ENCODE data around the gene BARX2.
A peak's percentile ranks its signal among the peaks of the same experiment; 100 is the strongest.
"Not testable (repeated sequence)": the region's sequence is repeated elsewhere in the genome, so short reads cannot be mapped to it uniquely, and the experiment has no call there.

Gene BARX2, protein sequence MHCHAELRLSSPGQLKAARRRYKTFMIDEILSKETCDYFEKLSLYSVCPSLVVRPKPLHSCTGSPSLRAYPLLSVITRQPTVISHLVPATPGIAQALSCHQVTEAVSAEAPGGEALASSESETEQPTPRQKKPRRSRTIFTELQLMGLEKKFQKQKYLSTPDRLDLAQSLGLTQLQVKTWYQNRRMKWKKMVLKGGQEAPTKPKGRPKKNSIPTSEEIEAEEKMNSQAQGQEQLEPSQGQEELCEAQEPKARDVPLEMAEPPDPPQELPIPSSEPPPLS

DNA sequence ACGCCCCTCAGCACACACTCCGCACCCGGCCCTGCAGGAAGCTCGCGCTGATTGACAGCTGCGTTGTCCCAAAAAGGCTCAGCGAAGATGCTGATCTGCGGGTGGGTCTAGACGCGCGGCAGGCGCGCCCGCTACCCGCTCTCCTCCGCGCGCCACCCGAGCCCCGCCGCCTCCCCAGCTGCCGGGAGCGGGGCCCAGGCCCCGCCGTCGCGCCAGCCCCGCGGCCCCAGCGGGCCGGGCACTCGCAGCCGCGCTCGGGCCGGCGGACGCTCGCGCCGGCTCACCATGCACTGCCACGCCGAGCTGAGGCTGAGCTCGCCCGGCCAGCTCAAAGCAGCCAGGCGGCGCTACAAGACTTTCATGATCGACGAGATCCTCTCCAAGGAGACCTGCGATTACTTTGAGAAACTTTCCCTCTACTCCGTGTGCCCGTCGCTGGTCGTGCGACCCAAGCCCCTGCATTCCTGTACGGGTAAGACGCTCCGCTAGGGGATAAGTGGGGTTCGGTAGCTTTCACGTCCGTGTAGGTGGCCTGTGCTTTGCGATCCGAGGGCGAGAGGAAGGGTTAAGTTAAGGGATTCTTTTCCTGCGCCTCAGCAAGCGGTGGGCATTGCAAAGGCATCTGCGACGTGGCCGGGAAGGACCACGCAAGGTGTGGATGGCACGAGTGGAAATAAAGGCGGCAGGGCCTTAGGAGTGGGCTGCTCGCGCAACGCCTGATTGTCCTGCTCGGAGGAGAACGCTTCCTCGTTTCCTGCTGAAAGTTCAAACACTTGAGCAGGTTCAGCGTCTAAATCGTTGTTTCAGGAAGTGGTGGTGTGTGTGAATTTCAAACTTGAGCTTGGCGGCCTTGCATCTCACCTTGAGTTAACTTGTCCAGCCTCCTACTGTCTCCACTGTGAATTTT is at the start of gene BARX2:
TSS of gene BARX2 (plus strand) at position 98 of the 907 bp plus-strand sequence. CDS start at position 286, 188 bp downstream.
- DNase-seq = peak in 1 of 2 experiments; percentile 2

DNA sequence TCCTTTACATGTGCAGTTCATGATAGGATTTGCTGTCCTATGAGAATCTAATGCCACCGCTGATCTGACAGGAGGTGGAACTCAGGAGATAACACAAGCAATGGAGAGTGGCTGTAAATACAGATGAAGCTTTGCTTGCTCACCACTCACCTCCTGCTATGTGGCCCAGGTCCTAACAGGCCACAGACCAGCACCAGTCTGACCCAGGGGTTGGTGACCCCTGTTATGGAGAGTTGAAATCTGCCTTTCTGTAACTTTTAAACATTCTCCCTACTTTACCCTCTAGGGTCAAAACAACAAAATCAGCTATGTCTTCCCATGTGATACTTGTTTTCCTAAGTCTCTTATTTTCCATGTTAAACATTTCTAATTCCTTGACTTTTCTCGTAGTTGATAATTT is 48.7 kb upstream of the BARX2 start:
- DNase-seq = no peak

DNA sequence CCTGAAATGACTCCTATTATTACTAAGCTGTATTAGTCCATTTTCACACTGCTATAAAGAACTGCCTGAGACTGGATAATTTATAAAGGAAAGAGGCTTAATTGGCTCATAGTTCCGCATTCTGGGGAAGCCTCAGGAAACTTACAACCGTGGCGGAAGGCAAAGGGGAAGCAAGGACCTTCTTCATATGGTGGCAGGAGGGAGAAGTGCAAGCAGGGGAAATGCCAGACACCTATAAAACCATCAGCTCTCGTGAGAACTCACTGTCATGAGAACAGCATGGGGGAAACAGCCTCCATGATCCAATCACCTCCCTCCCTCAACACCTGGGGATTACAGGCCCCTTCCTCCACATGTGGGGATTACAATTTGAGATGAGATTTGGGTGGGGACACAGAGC is 47.9 kb upstream of the BARX2 start:
- DNase-seq = not testable (repeated sequence)

DNA sequence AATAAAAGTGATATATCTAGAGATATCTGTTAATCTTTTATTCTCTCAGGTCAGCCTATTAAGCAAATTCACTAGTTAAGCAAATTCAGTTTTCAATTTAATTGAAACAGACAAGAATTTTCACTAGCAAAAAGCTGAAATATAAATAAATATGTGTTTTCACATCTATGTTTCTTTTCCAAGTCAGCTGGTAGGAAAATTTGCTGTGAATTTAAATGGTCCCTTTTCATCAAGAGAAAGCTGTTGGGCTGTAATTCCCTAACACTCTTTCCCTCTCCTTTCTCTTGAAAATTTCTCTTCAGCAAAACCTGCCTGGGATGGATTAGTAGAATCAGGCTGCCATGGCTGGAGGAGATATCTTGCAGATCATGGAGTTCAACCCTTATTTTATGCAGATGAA is 46.9 kb upstream of the BARX2 start:
- DNase-seq = no peak

- no peak for DNase-seq
Observed at GRCh38 chr11:129331217-129331616, 44.4 kb upstream of the BARX2 start.

- peak; percentile 94 to 98 for DNase-seq
Observed at GRCh38 chr11:129331871-129332274, 43.8 kb upstream of the BARX2 start.

GRCh38 chr11:129333873-129334272 is 41.8 kb upstream of the BARX2 start:
- DNase-seq = no peak

DNA sequence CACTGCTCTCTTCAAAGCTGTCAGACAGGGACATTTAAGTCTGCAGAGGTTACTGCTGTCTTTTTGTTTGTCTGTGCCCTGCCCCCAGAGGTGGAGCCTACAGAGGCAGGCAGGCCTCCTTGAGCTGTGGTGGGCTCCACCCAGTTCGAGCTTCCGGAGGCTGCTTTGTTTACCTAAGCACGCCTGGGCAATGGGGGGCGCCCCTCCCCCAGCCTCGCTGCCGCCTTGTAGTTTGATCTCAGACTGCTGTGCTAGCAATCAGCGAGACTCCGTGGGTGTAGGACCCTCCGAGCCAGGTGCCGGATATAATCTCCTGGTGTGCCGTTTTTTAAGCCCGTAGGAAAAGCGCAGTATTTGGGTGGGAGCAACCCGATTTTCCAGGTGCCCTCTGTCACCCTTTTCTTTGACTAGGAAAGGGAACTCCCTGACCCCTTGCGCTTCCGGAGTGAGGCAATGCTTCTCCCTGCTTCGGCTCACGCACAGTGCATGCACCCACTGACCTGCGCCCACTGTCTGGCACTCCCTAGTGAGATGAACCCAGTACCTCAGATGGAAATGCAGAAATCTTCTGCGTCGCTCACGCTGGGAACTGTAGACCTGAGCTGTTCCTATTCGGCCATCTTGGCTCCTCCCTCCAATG is 31.2 kb upstream of the BARX2 start:
- not testable (repeated sequence) for DNase-seq

DNA sequence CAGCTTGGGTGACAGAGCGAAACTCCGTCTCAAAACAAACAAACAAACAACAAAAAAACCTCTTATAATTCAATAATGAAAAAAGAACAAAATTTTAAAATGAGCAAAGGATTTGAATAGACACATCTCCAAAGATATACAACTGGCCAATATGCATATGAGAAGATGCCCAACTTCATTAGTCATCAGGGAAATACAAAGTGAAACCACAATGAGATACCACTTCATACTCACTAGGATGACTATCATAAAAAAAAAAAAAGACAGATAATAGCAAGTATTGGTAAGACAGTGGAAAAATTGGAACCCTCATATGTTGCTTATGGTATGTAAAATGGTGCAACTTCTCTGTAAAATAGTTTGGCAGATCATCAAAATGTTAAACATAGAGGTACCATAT is 28.7 kb upstream of the BARX2 start:
- no peak for DNase-seq

DNA sequence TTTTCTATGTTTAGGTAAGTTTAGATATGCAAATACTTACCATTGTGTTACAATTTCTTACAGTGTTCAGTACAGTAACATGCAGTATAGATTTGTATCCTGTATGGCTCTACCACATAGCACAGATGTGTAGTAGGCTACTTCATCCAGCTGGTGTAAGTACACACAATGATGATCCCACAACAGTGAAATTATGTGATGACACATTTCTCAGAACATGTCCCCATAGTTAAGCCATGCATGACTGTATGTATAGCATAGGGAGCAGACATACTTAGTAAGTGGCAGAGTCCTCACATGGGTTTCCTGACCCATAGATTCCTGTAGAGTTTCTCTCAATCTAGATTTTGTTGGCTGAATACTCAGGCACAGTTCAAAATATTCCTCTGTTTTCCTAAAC is 26.8 kb upstream of the BARX2 start:
- no peak for DNase-seq

- no peak for DNase-seq
Observed at GRCh38 chr11:129352676-129353075, 23.0 kb upstream of the BARX2 start.

GRCh38 chr11:129354691-129355090 is 21.0 kb upstream of the BARX2 start:
- no peak for DNase-seq

- DNase-seq = no peak
Observed at GRCh38 chr11:129359748-129360147, 15.9 kb upstream of the BARX2 start.

GRCh38 chr11:129364143-129364654 is 11.4 kb upstream of the BARX2 start:
- peak; percentile 18 to 87 for DNase-seq

DNA sequence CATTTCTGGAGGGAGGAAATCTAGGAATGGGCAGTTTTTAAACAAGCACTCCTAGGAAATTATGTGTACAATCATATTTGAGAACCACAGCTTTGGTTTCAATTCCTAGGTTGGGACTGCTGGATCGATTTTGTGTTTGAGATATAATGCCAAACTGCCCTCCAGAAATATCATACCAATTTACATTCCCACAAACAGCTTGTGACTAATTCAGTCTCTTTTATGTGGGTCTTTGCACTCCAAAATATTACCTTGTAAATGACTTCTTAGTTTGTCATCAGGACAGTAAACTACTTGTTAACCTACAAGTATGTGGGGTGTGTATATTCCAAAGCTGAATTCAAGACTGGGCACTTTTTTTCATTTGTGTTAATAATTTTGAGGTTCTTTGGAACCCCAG is 9.8 kb upstream of the BARX2 start:
- DNase-seq = no peak

GRCh38 chr11:129366737-129367597 is 8.7 kb upstream of the BARX2 start:
- DNase-seq = no peak

- no peak for DNase-seq
Observed at GRCh38 chr11:129368889-129369672, 6.6 kb upstream of the BARX2 start.

DNA sequence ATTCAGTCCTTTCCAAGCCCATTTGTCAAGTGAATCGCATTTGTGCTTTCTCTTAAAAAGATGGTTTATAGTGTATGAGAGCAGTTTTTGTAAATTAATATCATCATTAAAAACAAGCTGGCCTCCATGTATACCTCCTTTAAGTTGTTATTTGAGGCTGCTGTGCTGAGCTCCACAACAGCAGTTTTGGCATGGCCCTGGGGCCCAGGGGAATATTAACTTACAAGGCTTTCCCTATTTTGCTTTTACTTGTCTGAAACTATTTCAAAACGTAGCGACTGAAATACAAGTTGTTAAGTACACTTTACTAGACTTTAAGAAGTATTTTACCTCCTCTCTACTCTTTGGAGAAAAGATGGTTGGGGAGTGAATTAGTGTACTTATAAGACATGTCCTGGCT is 4.9 kb upstream of the BARX2 start:
- no peak for DNase-seq

DNA sequence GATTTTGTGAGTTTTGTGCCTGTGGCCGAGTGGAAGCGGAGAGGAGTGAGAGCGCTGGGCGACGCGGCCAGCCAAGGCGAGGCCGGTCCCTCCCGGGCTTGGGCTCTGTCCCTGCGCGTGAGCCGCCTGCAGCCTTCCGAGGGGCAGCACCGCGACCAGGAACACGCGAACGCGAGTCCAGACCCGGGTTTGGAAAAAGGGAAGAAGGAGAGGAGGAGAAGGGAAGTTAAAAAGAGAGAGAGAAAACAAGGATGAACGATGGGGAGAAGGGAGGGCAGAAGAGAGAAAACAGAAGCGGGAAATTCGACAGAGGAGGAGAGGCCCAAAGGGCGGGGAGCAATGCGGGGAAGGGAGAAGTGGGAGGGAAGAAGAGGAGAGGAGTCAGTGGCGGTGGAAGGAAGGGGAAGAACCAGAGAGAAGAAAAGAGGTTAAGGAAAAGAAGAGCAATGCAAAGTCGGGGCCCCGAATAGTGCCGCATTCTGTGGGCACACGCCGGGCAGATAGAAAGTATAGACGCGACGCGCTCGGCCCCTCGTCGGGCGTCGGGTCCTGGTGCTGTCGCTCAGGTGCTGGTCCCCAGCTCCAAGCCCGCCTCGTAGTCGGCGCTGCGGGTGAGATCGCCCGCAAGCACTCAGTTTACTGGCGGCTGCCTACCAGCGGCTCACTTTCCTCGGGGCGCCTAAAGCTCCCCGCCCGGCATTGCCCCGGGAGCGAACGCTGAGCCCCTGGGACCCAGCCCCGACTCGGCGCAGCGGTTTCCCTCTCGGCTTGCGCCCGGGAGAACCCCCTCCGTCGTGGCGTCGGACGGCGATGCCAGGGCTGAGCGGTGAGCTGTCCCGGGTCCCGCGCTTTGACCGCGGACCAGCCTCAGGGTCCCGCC is 2.8 kb upstream of the BARX2 start:
- no peak for DNase-seq

DNA sequence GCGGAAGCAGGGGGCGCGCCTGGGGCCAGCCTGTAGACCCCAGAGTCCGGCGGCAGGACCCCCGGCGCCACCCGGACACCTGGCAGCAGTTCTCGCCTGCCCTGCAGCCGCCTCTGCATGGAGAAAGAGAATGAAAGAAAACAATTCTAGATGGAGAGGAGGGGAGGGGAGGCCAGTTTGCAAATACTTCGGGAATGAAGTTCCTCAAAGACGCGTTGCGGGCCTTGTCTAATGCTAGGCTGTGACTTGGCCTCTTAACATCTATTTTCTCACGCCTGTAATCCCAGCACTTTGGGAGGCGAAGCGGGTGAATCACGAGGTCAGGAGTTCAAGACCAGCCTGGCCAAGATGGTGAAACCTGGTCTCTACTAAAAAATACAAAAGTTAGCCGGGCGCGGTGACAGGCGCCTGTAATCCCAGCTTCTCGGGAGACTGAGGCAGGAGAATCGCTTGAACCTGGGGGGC is 2.1 kb upstream of the BARX2 start:
- no peak for DNase-seq
